ENCODE data around the gene NPLOC4. TPM values are rescaled to one million over a fixed set of nuclear protein-coding genes. Genes with fewer than 3 reads are reported as not detected.
A peak's percentile ranks its signal among the peaks of the same experiment; 100 is the strongest.

The NPLOC4 gene
- total RNA-seq: 10 to 100 TPM; 14.6 to 86.3 (median 30.9) TPM

DNA sequence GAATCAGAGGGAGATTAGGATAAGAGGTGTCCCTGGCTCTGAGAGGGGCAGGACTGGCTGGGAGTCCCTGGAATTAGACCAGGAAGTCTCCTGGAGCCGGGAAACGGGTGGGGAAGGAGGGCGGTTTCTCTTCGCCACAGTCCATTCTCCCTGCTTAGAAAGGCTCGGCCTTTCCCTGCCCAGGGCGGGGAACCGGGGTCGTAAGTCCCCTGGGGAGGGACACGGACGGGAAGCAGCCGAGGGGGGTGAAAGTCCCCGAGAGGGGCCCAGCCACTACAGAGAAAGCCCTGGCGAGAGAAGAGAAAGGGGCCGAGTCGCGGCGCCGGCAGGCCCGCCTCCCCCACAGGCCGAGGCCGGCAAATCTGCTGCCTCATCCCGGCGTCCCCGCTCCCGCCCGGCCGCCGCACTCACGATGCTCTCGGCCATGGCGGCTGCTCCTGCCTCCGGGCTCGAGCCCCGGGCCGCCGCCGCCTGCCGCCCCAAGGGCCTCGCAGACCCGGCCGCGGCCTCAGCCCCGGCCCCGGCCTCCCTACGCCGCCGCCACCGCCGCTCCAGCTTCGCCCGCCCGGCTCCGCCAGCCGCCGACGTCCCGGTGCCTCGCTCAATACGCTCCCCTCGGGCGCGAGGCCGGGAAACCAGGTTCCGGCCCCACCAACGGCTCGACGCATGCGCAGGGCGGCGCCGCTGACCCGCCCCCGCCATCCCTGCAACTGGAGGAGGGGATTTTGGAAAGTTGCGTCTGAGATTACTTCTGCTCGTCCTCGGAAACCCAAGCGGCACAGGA is at the start of gene NPLOC4, which contains the start of gene TSPAN10:
Gene NPLOC4 (minus strand): TSS at position 608 of the 784 bp plus-strand sequence. CDS start 182 bp downstream, at position 426.
Gene TSPAN10 (plus strand): TSS at position 692 of the 784 bp plus-strand sequence. CDS start 5,217 bp downstream, outside the sequence.
- peak within 1 kb of the TSS; percentile 81 for H3K27ac ChIP-seq
- peak within 1 kb of the TSS; percentile 77 to 95 for H3K4me3 ChIP-seq
- H3K27me3 ChIP-seq: no peaks in the 10 kb centered on the region
- no peaks in the 10 kb centered on the region for H3K36me3 ChIP-seq
- DNase-seq: peak; percentile 80 to 89
- H3K9me3 ChIP-seq: no peaks in the 10 kb centered on the region
- intact Hi-C loops (cut with DNase I; ENCODE audit: low total_unique reads): no loop called here
- peaks cover 0 to 13% of the 10 kb centered on the region in 2 donors for H3K4me1 ChIP-seq
- TF ChIP-seq POLR2A (IDR thresholded peaks at IDR 0.05): peak; percentile 61 to 88
- TF ChIP-seq, protein P1, sequence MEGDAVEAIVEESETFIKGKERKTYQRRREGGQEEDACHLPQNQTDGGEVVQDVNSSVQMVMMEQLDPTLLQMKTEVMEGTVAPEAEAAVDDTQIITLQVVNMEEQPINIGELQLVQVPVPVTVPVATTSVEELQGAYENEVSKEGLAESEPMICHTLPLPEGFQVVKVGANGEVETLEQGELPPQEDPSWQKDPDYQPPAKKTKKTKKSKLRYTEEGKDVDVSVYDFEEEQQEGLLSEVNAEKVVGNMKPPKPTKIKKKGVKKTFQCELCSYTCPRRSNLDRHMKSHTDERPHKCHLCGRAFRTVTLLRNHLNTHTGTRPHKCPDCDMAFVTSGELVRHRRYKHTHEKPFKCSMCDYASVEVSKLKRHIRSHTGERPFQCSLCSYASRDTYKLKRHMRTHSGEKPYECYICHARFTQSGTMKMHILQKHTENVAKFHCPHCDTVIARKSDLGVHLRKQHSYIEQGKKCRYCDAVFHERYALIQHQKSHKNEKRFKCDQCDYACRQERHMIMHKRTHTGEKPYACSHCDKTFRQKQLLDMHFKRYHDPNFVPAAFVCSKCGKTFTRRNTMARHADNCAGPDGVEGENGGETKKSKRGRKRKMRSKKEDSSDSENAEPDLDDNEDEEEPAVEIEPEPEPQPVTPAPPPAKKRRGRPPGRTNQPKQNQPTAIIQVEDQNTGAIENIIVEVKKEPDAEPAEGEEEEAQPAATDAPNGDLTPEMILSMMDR (IDR thresholded peaks at IDR 0.05): peak in 2 of 4 experiments; percentile 19 to 25

GRCh38 chr17:81686614-81687013 is 49.7 kb upstream of the NPLOC4 start:
- intact Hi-C loops (cut with DNase I; ENCODE audit: low total_unique reads): no loop called here
- Histone ChIP-seq H3K9me3 (no peaks in the 10 kb centered on the region), H3K27ac (no peak overlapping the region), H3K4me3 (no peak overlapping the region), H3K36me3 (no peaks in the 10 kb centered on the region), H3K4me1 (peaks cover 7 to 19% of the 10 kb centered on the region in 2 donors), H3K27me3 (no peaks in the 10 kb centered on the region)
- TF ChIP-seq POLR2A (IDR thresholded peaks at IDR 0.05): no peak
- TF ChIP-seq, protein P1 (IDR thresholded peaks at IDR 0.05): no peak
- DNase-seq: no peak

- peaks cover 7 to 19% of the 10 kb centered on the region in 2 donors for H3K4me1 ChIP-seq
- no peaks in the 10 kb centered on the region for H3K27me3 ChIP-seq
- DNase-seq: no peak
- no peaks in the 10 kb centered on the region for H3K36me3 ChIP-seq
- no peak for TF ChIP-seq POLR2A (IDR thresholded peaks at IDR 0.05)
- TF ChIP-seq, protein P1 (IDR thresholded peaks at IDR 0.05): no peak
- no peak overlapping the region for H3K27ac ChIP-seq
- intact Hi-C loops (cut with DNase I; ENCODE audit: low total_unique reads): no loop called here
- H3K4me3 ChIP-seq: peak overlapping the region; percentile 88 to 99
- H3K9me3 ChIP-seq: no peaks in the 10 kb centered on the region
Measured at GRCh38 chr17:81685108-81685507, 48.2 kb upstream of the NPLOC4 start.

DNA sequence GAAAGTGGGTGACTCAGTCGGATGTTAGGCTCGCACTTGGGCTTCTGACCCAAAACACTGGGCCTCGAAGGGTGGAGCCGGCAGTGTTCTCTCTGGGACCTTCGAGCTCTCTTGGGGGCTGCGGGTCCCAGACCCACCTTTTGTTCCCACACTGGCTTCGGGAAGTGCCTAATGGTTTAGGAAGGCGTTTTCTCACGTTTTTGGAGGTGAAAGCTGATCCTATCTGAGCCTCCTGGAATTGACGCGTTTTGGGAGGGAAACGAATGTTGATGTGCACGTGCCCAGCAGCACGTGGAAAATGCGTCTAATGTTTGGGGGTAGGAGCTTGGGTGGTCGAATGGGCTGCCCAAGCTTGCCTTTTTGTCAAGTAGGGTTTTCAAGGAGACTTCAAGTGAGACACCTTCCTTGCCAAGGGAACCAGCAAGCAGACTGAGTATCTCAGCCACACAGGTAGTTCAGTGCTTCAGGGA is 47.6 kb upstream of the NPLOC4 start:
- intact Hi-C loops (cut with DNase I; ENCODE audit: low total_unique reads): no loop called here
- TF ChIP-seq, protein P1 (IDR thresholded peaks at IDR 0.05): no peak
- H3K9me3 ChIP-seq: no peaks in the 10 kb centered on the region
- H3K27me3 ChIP-seq: no peaks in the 10 kb centered on the region
- H3K4me1 ChIP-seq: peaks cover 7 to 19% of the 10 kb centered on the region in 2 donors
- H3K4me3 ChIP-seq: peak overlapping the region; percentile 88 to 99
- H3K27ac ChIP-seq: peak overlapping the region; percentile 42 to 73
- DNase-seq: no peak
- no peaks in the 10 kb centered on the region for H3K36me3 ChIP-seq

Measured in uterus (tissue), 4 donors.